Keratinocyte (primary cell): Measurements from ENCODE around the gene CACNA1B.
"Not testable (repeated sequence)": the region's sequence is repeated elsewhere in the genome, so short reads cannot be mapped to it uniquely, and the experiment has no call there.

Source experiments
- CTCF ChIP-seq, 3 experiments: IDR thresholded peaks in 1 of 3; conservative IDR thresholded peaks in 1 of 3; optimal IDR thresholded peaks in 1 of 3; 2 replicates in 2 of 3; 3 replicates in 1 of 3; pipeline versions ENCODE3 to v1.5.1; 2011; ENCODE audit warnings: low read length in 3 of 3, mild to moderate bottlenecking in 3 of 3, moderate library complexity in 2 of 3, control low read depth in 1 of 3, inconsistent platforms in 1 of 3; ENCODE audit not compliant: insufficient read depth in 2 of 3; ENCODE audit errors: extremely low read depth in 1 of 3
- EZH2 ChIP-seq: IDR thresholded peaks from one replicate; pipeline ENCODE4 v1.6.1; 2012; ENCODE audit warnings: inconsistent platforms, mild to moderate bottlenecking, low read length, moderate library complexity

DNA sequence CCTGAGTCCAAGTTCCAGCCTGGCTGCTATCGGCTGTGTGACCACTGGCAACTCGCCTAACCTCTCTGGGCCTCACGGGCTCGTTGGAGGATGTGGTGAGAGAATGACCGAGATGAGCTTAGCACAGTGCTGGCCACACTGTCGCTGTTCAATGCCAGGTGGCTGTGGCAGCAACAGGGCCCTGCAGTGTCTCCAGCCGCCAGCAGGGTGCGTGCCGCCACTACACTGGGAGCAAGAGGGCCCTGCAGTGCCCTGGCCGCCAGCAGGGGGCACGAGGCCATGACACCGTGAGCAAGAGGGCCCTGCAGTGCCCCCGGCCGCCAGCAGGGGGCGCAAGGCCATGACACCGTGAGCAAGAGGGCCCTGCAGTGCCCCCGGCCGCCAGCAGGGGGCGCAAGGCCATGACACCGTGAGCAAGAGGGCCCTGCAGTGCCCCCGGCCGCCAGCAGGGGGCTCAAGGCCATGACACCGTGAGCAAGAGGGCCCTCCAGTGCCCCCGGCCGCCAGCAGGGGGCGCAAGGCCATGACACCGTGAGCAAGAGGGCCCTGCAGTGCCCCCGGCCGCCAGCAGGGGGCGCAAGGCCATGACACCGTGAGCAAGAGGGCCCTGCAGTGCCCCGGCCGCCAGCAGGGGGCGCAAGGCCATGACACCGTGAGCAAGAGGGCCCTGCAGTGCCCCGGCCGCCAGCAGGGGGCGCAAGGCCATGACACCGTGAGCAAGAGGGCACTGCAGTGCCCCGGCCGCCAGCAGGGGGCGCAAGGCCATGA is 248.7 kb downstream of the CACNA1B start:
- not testable (repeated sequence) for TF ChIP-seq CTCF (optimal IDR thresholded peaks at IDR 0.05 in 1 of 3, IDR thresholded peaks at IDR 0.05 in 1 of 3, conservative IDR thresholded peaks at IDR 0.05 in 1 of 3; ENCODE audit: extremely low read depth in 1 of 3, insufficient read depth in 2 of 3, low read length in 3 of 3); EZH2
